ENCODE measurements around the gene DYNLT3. TPM values are rescaled to one million over a fixed set of nuclear protein-coding genes. Genes with fewer than 3 reads are reported as not detected.

DYNLT3 gene, protein sequence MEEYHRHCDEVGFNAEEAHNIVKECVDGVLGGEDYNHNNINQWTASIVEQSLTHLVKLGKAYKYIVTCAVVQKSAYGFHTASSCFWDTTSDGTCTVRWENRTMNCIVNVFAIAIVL
- total RNA-seq, result 10 to 100 TPM; 10.5 to 16.9 (median 11.1) TPM

DNA sequence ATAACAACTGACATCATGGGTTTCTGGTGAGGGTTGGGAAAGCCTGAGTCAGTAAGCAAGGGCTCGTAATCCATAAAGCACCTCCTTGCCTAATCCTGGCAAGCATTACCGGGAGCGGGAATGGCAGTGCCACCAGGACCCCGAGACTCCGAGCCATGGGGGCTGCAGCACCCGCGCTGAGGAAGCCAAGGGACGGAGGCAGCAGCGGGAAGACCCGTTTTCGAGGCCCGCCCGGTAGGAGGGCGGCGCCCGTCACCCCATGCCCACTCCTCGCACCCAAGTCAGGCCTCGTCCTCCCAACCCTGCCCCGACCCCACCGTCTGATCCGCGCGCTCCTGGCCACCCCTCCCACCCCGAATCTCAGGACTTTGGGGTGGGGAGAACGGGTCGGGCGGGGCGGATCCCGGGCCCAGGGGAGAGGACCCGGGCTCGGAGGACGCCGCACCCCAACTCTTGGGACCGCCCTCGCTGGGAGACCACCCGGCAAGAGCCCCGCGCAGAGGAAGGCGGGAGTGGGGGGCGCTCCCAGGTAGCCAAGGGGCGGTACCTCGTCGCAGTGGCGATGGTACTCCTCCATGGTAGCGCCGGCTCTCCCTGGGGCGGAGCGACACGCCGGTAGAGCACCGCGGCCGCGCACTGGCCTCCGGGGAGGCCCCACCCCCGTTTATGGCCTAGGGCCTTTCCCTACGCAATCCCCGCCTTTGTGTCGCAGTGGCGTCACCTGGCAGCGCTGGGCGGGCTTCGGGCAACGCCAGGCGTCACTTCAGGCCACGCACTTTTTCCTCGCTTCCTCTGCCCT is at the start of gene DYNLT3:
Gene DYNLT3 (minus strand): TSS at position 638 of the 799 bp plus-strand sequence. CDS start 61 bp downstream, at position 577.
- 47% methylated on average over 31 of the region's 67 CpGs for WGBS
- no peaks in the 10 kb centered on the region for H3K9me3 ChIP-seq

DNA sequence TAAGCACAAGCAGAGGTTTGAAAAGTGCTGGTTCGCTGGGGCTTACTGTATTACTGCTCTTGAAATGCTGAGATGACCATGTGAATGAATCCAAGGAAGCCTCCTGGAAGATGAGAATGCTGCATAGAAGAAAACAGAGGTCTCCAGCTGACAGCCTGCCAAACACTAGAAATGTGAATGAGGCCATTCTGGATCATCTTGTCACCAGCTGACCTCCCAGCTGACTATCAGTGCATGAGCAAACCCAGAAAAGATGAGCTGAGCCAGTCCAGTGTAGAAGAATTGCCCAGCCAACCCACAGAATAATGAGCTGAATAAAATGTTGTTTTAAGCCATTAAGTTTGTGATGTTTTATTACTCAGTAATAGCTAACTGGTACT is 49.1 kb upstream of the DYNLT3 start:
- Histone ChIP-seq H3K9me3 (no peaks in the 10 kb centered on the region), H3K36me3 (no peaks in the 10 kb centered on the region), H3K27me3 (no peaks in the 10 kb centered on the region), H3K27ac (no peak overlapping the region), H3K4me3 (no peak overlapping the region), H3K4me1 (no peaks in the 10 kb centered on the region)
- 36% methylated on average over 1 of the region's 1 CpG for WGBS
- DNase-seq (ENCODE audit: low spot score in 2 of 2), result no peak
- TF ChIP-seq EP300 (IDR thresholded peaks at IDR 0.05), result no peak
- TF ChIP-seq, protein P1, sequence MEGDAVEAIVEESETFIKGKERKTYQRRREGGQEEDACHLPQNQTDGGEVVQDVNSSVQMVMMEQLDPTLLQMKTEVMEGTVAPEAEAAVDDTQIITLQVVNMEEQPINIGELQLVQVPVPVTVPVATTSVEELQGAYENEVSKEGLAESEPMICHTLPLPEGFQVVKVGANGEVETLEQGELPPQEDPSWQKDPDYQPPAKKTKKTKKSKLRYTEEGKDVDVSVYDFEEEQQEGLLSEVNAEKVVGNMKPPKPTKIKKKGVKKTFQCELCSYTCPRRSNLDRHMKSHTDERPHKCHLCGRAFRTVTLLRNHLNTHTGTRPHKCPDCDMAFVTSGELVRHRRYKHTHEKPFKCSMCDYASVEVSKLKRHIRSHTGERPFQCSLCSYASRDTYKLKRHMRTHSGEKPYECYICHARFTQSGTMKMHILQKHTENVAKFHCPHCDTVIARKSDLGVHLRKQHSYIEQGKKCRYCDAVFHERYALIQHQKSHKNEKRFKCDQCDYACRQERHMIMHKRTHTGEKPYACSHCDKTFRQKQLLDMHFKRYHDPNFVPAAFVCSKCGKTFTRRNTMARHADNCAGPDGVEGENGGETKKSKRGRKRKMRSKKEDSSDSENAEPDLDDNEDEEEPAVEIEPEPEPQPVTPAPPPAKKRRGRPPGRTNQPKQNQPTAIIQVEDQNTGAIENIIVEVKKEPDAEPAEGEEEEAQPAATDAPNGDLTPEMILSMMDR (IDR thresholded peaks at IDR 0.05), result no peak

More for the DNA sequence above, at the start of gene DYNLT3:
- peak within 1 kb of the TSS; percentile 74 for H3K4me3 ChIP-seq
- peak within 1 kb of the TSS; percentile 85 for H3K27ac ChIP-seq
- TF ChIP-seq, protein P1 (IDR thresholded peaks at IDR 0.05), result no peak
- TF ChIP-seq POLR2AphosphoS5 (IDR thresholded peaks at IDR 0.05) (no peak), EP300 (IDR thresholded peaks at IDR 0.05) (no peak), POLR2A (IDR thresholded peaks at IDR 0.05) (peak in 1 of 2 donors; percentile 78)
- DNase-seq (ENCODE audit: low spot score in 2 of 2), result peak; percentile 84
- no peaks in the 10 kb centered on the region for H3K36me3 ChIP-seq
- no peaks in the 10 kb centered on the region for H3K27me3 ChIP-seq
- no peaks in the 10 kb centered on the region for H3K4me1 ChIP-seq

DNA sequence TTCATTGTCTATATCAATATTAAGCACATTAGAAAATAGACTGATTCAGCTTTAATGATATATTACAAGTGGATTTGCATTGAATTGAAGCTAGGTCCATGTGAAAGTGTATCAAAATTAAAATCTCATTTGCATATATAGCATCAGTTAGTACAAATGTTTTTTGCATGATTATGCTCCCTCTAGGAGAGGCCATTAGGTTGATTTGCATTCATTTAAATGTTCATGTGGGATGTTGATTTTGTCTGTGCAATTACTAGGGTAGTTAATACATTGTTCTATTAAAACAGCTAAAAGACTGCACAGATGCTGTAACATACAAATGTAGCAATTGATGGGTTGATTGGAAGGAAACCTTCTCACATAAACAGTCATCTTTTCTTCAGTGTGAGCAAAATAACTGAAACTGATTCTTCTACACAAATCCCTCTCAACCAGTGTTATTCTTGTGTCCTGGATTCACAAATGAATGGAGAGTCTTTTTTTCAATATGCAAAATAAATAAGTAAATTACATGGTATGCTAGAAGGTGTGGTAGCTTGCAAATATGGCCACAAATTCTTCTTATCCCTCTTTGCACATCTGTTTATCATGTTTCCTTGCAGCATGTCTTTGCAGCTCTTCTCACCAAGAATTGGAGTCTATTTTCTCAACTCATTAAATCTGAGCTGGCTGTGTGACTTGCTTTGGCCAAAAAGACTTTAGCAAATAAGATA is 48.6 kb upstream of the DYNLT3 start:
- no peaks in the 10 kb centered on the region for H3K4me1 ChIP-seq
- H3K27ac ChIP-seq, result no peak overlapping the region
- DNase-seq (ENCODE audit: low spot score in 2 of 2), result no peak
- no peaks in the 10 kb centered on the region for H3K36me3 ChIP-seq
- no peak overlapping the region for H3K4me3 ChIP-seq
- no peaks in the 10 kb centered on the region for H3K27me3 ChIP-seq
- TF ChIP-seq, protein P1 (IDR thresholded peaks at IDR 0.05), result no peak
- no peak for TF ChIP-seq POLR2AphosphoS5 (IDR thresholded peaks at IDR 0.05)
- no peaks in the 10 kb centered on the region for H3K9me3 ChIP-seq

DNA sequence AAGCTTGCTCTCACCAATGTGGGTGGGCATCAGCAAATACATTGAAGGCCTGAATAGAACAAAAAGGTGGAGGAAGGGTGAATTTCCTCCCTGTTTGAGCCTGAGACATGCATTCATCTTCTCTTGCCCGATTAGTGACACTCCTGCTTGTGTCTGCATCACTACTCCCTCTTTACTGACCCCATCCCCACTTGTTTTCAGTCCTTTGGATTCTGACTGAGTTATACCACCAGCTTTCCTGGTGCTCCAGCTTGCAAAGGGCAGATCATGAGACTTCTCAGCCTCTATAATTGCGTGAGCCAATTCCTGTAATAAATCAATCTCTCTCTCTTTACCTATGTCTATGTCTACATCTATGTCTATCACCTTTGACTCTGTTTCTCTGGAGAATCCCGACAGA is 47.4 kb upstream of the DYNLT3 start:
- WGBS, result 47% methylated on average over 3 of the region's 3 CpGs

More for the DNA sequence above, 47.4 kb upstream of the DYNLT3 start:
- DNase-seq (ENCODE audit: low spot score in 2 of 2), result no peak
- Histone ChIP-seq H3K9me3 (no peaks in the 10 kb centered on the region), H3K27me3 (no peaks in the 10 kb centered on the region), H3K4me1 (no peaks in the 10 kb centered on the region), H3K4me3 (no peak overlapping the region), H3K36me3 (no peaks in the 10 kb centered on the region), H3K27ac (no peak overlapping the region)
- TF ChIP-seq POLR2AphosphoS5 (IDR thresholded peaks at IDR 0.05), result no peak
- TF ChIP-seq EP300 (IDR thresholded peaks at IDR 0.05), result no peak
- no peak for TF ChIP-seq POLR2A (IDR thresholded peaks at IDR 0.05)
- TF ChIP-seq, protein P1 (IDR thresholded peaks at IDR 0.05), result no peak

All from suprapubic skin (tissue), 4 donors.